SU-DHL-6 (cell line): ENCODE measurements around the gene PDE2A.

Experiments used
- EZH2phosphoT487 ChIP-seq: fragments of 200-600 bp; sonication (generic), shearing (Covaris generic); conservative IDR thresholded peaks from 2 replicates; pipeline ENCODE4 v1.6.1; 2018; ENCODE audit warnings: mild to moderate bottlenecking, antibody characterized with exemption, low read length, moderate library complexity, mixed read lengths
- TF ChIP-seq, protein P1 (sequence below): fragments of 200-600 bp; sonication (generic); IDR thresholded peaks from one replicate; pipeline ENCODE4 v1.5.1; 2017; ENCODE audit warnings: antibody characterized with exemption, mild to moderate bottlenecking, low read length, moderate library complexity; ENCODE audit not compliant: insufficient read depth, poor library complexity, severe bottlenecking

GRCh38 chr11:72690166-72690565 is 15.9 kb upstream of the PDE2A start:
- TF ChIP-seq, protein P1, sequence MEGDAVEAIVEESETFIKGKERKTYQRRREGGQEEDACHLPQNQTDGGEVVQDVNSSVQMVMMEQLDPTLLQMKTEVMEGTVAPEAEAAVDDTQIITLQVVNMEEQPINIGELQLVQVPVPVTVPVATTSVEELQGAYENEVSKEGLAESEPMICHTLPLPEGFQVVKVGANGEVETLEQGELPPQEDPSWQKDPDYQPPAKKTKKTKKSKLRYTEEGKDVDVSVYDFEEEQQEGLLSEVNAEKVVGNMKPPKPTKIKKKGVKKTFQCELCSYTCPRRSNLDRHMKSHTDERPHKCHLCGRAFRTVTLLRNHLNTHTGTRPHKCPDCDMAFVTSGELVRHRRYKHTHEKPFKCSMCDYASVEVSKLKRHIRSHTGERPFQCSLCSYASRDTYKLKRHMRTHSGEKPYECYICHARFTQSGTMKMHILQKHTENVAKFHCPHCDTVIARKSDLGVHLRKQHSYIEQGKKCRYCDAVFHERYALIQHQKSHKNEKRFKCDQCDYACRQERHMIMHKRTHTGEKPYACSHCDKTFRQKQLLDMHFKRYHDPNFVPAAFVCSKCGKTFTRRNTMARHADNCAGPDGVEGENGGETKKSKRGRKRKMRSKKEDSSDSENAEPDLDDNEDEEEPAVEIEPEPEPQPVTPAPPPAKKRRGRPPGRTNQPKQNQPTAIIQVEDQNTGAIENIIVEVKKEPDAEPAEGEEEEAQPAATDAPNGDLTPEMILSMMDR: no peak
- no peak for TF ChIP-seq EZH2phosphoT487
